Embryonic facial prominence (tissue), 1 donor: ENCODE results near the gene ZFP2.

ENCODE experiments used
- DNase-seq: peaks from one replicate; pipeline ENCODE4 v3.0.0-alpha.2; 2016; ENCODE audit errors: extremely low spot score

ZFP2 gene

DNA sequence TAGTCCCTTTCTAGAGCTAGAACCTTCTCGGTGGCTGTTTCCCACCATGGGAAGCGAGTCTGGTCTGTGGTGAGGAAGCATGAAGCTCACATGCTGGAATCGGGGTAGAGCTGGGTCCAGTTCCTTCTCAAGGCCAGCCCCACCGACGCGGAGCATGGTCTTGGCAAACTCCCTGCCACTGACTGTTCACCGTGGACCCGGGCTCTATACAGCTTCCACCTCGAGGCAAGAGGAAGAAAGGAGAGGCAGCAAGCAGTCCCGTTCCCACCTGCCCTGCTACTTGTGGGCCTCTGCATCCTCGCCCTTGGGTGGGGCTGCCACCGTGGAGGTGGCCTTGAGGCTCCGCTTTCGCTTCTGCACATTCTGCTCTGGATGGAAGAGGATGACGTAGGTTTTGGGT lies 85.7 kb downstream of the ZFP2 start:
- DNase-seq = no peak
